ENCODE measurements around the gene ITIH1.

Gene ITIH1

DNA sequence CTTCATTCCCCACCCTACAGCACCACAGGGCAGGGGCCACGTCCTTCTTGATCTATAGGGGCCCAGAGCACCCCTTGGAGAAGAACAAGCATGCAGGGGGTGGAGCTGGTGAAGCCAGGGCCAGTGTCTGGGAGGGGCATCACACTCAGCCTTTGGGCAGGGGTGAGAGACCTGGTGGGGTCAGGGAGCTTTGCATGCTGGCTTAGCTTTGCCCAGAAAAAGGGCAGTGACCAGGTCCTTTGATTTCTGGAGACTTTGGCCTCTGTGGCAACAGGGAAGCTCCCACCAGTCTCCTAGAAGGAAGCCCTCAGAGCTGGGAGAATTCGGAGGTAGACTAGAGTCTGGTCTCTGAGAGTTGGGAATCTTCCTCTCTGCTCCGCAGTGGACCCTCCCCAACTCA lies 52.1 kb downstream of the ITIH1 start:
- H3K27me3 ChIP-seq (ENCODE audit: low read depth, low read length), result no peaks in the 10 kb centered on the region
- H3K36me3 ChIP-seq (replicated peaks; ENCODE audit: low read depth, low read length), result no peaks in the 10 kb centered on the region
- no peak overlapping the region for H3K4me2 ChIP-seq (ENCODE audit: low read length)
- H3K9ac ChIP-seq (ENCODE audit: low read length), result no peak overlapping the region
- H3K9me3 ChIP-seq (ENCODE audit: insufficient read depth, low read length), result no peaks in the 10 kb centered on the region
- H2AFZ ChIP-seq (ENCODE audit: low read depth, low read length), result no peak overlapping the region
- no peak overlapping the region for H3K4me3 ChIP-seq (ENCODE audit: low read length)
- no peaks in the 10 kb centered on the region for H4K20me1 ChIP-seq (ENCODE audit: insufficient read depth, low read length)
- TF ChIP-seq, protein P1, sequence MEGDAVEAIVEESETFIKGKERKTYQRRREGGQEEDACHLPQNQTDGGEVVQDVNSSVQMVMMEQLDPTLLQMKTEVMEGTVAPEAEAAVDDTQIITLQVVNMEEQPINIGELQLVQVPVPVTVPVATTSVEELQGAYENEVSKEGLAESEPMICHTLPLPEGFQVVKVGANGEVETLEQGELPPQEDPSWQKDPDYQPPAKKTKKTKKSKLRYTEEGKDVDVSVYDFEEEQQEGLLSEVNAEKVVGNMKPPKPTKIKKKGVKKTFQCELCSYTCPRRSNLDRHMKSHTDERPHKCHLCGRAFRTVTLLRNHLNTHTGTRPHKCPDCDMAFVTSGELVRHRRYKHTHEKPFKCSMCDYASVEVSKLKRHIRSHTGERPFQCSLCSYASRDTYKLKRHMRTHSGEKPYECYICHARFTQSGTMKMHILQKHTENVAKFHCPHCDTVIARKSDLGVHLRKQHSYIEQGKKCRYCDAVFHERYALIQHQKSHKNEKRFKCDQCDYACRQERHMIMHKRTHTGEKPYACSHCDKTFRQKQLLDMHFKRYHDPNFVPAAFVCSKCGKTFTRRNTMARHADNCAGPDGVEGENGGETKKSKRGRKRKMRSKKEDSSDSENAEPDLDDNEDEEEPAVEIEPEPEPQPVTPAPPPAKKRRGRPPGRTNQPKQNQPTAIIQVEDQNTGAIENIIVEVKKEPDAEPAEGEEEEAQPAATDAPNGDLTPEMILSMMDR (IDR thresholded peaks at IDR 0.05; ENCODE audit: low read depth, low read length), result no peak
- no peak for TF ChIP-seq EZH2phosphoT487 (IDR thresholded peaks at IDR 0.05; ENCODE audit: low read depth)
- no peaks in the 10 kb centered on the region for H3K79me2 ChIP-seq (ENCODE audit: low read length)
- no peak overlapping the region for H3K27ac ChIP-seq (ENCODE audit: low read length)
- H3K4me1 ChIP-seq (ENCODE audit: low read length), result no peaks in the 10 kb centered on the region

DNA sequence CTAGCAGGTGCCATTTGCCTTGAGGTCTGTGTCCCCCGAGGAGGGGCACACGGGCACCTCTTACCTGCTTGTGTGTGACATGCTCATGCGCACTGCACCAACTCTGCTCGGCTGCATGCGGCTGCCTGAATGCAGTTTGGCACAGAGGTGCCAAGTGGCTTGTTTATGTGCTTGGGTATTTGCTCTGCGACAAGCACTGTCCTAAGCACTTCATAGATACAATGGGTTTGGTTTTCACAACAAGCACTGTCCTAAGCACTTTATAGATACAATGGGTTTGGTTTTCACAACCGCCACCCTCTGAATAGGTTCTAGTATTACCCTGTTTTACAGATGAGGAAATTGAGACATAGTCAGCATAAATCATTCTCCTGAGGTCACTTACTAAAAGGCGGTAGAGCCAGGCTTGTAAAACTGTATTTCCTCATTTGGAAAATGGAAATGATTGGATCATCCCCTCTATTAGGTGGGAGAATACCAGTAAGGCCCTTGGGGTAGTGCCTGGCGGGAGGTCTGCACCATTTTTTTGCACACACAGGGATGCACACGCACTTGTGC lies 52.6 kb downstream of the ITIH1 start:
- no peak overlapping the region for H3K4me3 ChIP-seq (ENCODE audit: low read length)
- H3K9me3 ChIP-seq (ENCODE audit: insufficient read depth, low read length), result no peaks in the 10 kb centered on the region
- H2AFZ ChIP-seq (ENCODE audit: low read depth, low read length), result no peak overlapping the region
- no peaks in the 10 kb centered on the region for H4K20me1 ChIP-seq (ENCODE audit: insufficient read depth, low read length)
- no peaks in the 10 kb centered on the region for H3K4me1 ChIP-seq (ENCODE audit: low read length)
- no peaks in the 10 kb centered on the region for H3K79me2 ChIP-seq (ENCODE audit: low read length)
- no peak overlapping the region for H3K4me2 ChIP-seq (ENCODE audit: low read length)
- no peaks in the 10 kb centered on the region for H3K27me3 ChIP-seq (ENCODE audit: low read depth, low read length)
- no peaks in the 10 kb centered on the region for H3K36me3 ChIP-seq (replicated peaks; ENCODE audit: low read depth, low read length)
- TF ChIP-seq, protein P1 (IDR thresholded peaks at IDR 0.05; ENCODE audit: low read depth, low read length), result no peak
- TF ChIP-seq EZH2phosphoT487 (IDR thresholded peaks at IDR 0.05; ENCODE audit: low read depth), result no peak
- H3K27ac ChIP-seq (ENCODE audit: low read length), result no peak overlapping the region
- H3K9ac ChIP-seq (ENCODE audit: low read length), result no peak overlapping the region

DNA sequence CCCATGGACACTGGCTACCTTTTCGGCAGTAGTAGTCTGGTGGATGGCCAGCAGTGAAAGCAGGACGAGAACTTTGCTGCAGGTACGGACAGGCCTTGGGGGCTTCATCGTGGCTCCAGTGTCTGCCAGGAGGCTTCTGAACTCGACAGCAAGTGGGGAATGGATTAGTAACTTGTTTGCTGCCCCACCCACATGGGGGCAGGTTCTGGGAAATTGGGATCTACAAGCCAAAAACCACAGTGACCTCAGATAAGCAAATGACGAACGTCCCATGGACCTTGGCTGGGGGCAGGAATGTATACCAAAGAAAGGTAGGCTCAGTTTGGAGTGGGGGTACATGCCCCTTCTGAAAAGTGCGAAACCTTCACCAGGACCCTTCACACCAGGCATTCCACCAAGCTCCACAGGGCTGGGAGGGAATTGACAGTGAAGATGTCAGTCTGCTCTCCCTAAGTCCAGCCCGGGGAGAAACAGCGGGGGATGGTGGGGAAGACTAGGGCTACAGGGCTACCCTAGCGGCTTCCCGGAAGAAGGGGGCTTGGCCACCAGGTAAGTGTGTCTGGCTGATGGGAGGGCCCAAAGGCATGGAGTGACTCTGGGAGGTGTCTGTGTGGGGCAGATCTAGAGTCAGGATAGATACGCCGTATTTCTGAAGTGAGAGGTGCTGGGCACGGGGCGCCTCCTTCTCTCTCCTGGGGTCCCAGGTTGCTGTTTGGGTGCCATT lies 53.3 kb downstream of the ITIH1 start, which contains the start of gene ITIH4:
Gene ITIH4 (minus strand): TSS at position 138 of the 724 bp plus-strand sequence. CDS start 30 bp downstream, at position 108.
- Histone ChIP-seq H4K20me1 (ENCODE audit: insufficient read depth, low read length) (no peaks in the 10 kb centered on the region), H3K4me3 (ENCODE audit: low read length) (no peak within 1 kb of the TSS), H3K36me3 (replicated peaks; ENCODE audit: low read depth, low read length) (no peaks in the 10 kb centered on the region), H3K79me2 (ENCODE audit: low read length) (no peaks in the 10 kb centered on the region), H2AFZ (ENCODE audit: low read depth, low read length) (no peak within 1 kb of the TSS), H3K9me3 (ENCODE audit: insufficient read depth, low read length) (no peaks in the 10 kb centered on the region), H3K4me1 (ENCODE audit: low read length) (no peaks in the 10 kb centered on the region), H3K27ac (ENCODE audit: low read length) (no peak within 1 kb of the TSS), H3K9ac (ENCODE audit: low read length) (no peak within 1 kb of the TSS), H3K4me2 (ENCODE audit: low read length) (no peak within 1 kb of the TSS), H3K27me3 (ENCODE audit: low read depth, low read length) (no peaks in the 10 kb centered on the region)
- TF ChIP-seq, protein P1 (IDR thresholded peaks at IDR 0.05; ENCODE audit: low read depth, low read length), result no peak
- TF ChIP-seq EZH2phosphoT487 (IDR thresholded peaks at IDR 0.05; ENCODE audit: low read depth), result no peak

DNA sequence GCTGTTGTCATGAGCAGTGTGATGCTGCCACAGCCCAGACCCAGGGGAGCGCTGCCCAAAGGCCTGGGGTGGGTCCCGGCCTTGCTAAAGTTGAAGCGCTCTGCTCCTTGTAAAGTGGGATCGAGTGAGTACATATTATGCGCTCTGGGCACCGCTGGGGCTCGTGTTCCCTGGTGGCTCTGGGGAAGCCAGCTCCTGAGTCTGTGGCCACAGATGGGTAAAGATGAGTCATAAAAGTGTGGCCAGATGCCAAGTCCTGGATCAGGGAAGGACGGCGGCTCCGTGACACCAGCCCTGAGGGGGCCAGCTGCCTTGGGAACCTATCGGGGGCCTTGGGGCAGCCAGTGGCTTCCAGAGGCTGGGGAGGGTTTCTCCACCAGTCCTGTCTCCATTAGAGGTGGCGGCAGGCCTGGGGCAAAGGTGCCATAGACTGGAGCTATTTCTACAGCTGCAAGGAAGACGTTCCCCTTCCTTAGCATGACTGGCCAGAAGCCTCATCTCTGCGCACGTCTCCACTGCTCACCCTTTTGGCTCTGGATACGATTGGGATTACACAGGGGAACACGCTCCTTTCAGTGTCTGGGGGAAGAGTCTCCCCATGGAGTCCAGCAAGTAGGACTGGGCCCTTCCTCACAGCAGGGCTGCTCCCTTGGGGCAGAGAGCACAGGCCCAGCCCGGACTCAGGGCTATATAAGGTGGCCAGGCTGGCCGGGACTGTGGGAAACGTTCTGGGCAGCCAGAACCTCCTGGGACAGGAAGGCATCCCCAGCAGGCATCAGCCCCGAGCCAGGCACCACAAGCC lies 54.3 kb downstream of the ITIH1 start:
- no peak overlapping the region for H2AFZ ChIP-seq (ENCODE audit: low read depth, low read length)
- H3K9me3 ChIP-seq (ENCODE audit: insufficient read depth, low read length), result no peaks in the 10 kb centered on the region
- no peaks in the 10 kb centered on the region for H3K36me3 ChIP-seq (replicated peaks; ENCODE audit: low read depth, low read length)
- no peak for TF ChIP-seq EZH2phosphoT487 (IDR thresholded peaks at IDR 0.05; ENCODE audit: low read depth)
- TF ChIP-seq, protein P1 (IDR thresholded peaks at IDR 0.05; ENCODE audit: low read depth, low read length), result no peak
- H4K20me1 ChIP-seq (ENCODE audit: insufficient read depth, low read length), result no peaks in the 10 kb centered on the region
- H3K27ac ChIP-seq (ENCODE audit: low read length), result no peak overlapping the region
- no peaks in the 10 kb centered on the region for H3K4me1 ChIP-seq (ENCODE audit: low read length)
- H3K9ac ChIP-seq (ENCODE audit: low read length), result no peak overlapping the region
- no peaks in the 10 kb centered on the region for H3K27me3 ChIP-seq (ENCODE audit: low read depth, low read length)
- H3K4me2 ChIP-seq (ENCODE audit: low read length), result no peak overlapping the region
- H3K79me2 ChIP-seq (ENCODE audit: low read length), result no peaks in the 10 kb centered on the region
- no peak overlapping the region for H3K4me3 ChIP-seq (ENCODE audit: low read length)
